ENCODE data around the gene IGSF8. TPM values are rescaled to one million over a fixed set of nuclear protein-coding genes. Genes with fewer than 3 reads are reported as not detected.

The IGSF8 gene
- polyA plus RNA-seq, 2 of the 4 experiments (the other 2 are of a cell fraction) = 7.3 to 7.8 TPM

GRCh38 chr1:160117300-160117699 lies 18.9 kb upstream of the IGSF8 start:
- no peak for DNase-seq (ENCODE audit: low read depth in 1 of 2, low spot score in 1 of 2)
- WGBS (ENCODE audit: missing lambda C conversion rate) = 8% methylated on average over 1 of the region's 1 CpG
- ChIA-PET POLR2A (no interaction called here), CTCF (interaction anchor here (0.9 to 23.7 kb wide), 9 partner anchors 12 to 176 kb away, joined by 3 to 222 read pairs (median 3); no protein-coding TSS in a partner anchor)
- Histone ChIP-seq H3K27ac (peak overlapping the region; percentile 61 to 78; a peak in 5 of 6 replicates), H3K9me3 (no peaks in the 10 kb centered on the region), H3K4me2 (peak overlapping the region; percentile 37), H3K4me1 (peaks cover 22% of the 10 kb centered on the region), H3K4me3 (no peak overlapping the region)
- no peak for FAIRE-seq
- ATAC-seq = no peak
- TF ChIP-seq CEBPB (IDR thresholded peaks at IDR 0.05) = 0 out of 4 replicates have a peak, but pooled peaks of 1 of the 2 experiments have one; percentile 12
- TF ChIP-seq NR3C1 (IDR thresholded peaks at IDR 0.05) = no peak

DNA sequence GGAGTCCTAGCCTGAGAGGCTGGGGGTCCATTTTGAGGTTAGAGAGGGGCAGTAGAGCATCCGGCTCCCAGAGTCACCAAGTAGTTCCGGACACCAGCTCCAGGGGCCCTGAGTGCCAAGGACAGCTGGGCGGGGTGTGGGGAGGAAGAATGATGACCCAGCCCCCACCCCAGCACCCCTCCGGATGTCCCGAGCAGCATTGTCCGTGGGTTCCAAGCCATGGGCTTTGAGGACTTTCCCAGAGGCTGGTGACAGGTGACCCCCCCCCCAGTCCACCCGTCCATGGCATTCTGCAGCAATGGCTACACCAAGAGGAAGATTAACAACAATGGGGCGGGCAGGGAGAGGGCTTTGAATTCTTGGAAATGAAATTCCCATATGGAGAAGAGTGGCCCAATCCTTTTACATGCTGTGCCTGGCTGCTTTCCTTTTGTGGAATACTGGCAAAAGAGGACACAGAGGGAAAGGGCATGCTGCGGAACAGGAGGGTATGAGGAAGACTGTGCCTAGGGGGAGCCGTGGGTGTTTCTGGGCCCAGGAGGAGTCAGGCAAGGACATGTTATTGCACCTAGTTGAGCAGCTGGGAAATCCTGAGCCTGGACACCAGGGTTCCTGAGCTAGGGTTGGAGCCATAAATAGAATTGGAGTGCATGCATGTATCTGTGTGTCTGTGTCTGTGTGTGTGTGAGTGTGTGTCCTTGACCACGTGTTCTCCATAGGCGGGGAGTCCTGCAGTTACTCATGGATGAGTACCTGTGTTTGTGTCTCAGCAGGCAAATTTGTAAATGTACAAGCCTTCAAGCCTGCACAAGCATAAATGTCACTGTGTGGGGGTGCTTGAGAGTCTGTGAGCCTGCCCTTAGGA lies 18.1 kb upstream of the IGSF8 start:
- POLR2A ChIA-PET = no interaction called here
- Histone ChIP-seq H3K4me2 (peak overlapping the region; percentile 37; the same call in 1 of the 3 replicates), H3K4me3 (no peak overlapping the region), H3K4me1 (peaks cover 22% of the 10 kb centered on the region), H3K27ac (peak overlapping the region; percentile 61 to 78; a peak in 5 of 6 replicates), H3K9me3 (no peaks in the 10 kb centered on the region)
- ATAC-seq (no peak), DNase-seq (ENCODE audit: low read depth in 1 of 2, low spot score in 1 of 2) (peak in 1 of 2 experiments; percentile 39), FAIRE-seq (no peak)
- WGBS (ENCODE audit: missing lambda C conversion rate) = 75% methylated on average over 8 of the region's 12 CpGs
- CTCF ChIA-PET = interaction anchor here (0.9 to 23.7 kb wide), 9 partner anchors 11 to 135 kb away, joined by 3 to 222 read pairs (median 3); no protein-coding TSS in a partner anchor
- TF ChIP-seq, protein P1, sequence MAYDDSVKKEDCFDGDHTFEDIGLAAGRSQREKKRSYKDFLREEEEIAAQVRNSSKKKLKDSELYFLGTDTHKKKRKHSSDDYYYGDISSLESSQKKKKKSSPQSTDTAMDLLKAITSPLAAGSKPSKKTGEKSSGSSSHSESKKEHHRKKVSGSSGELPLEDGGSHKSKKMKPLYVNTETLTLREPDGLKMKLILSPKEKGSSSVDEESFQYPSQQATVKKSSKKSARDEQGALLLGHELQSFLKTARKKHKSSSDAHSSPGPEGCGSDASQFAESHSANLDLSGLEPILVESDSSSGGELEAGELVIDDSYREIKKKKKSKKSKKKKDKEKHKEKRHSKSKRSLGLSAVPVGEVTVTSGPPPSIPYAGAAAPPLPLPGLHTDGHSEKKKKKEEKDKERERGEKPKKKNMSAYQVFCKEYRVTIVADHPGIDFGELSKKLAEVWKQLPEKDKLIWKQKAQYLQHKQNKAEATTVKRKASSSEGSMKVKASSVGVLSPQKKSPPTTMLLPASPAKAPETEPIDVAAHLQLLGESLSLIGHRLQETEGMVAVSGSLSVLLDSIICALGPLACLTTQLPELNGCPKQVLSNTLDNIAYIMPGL (CRISPR knock-in tag; IDR thresholded peaks at IDR 0.05; ENCODE audit: borderline replicate concordance) = no peak
- TF ChIP-seq USF2 (IDR thresholded peaks at IDR 0.05) (no peak), HEYL (CRISPR knock-in tag; IDR thresholded peaks at IDR 0.05) (no peak), CHD2 (IDR thresholded peaks at IDR 0.05; ENCODE audit: low read length, partially characterized antibody) (no peak), EP300 (IDR thresholded peaks at IDR 0.05) (no peak), RFX5 (IDR thresholded peaks at IDR 0.05) (no peak), RAD21 (conservative IDR thresholded peaks at IDR 0.05 in 1 of 2, IDR thresholded peaks at IDR 0.05 in 1 of 2) (no peak), ZSCAN20 (CRISPR knock-in tag; IDR thresholded peaks at IDR 0.05) (no peak), POLR2A (IDR thresholded peaks at IDR 0.05; ENCODE audit: low read length) (no peak), ESRRA (IDR thresholded peaks at IDR 0.05; ENCODE audit: borderline replicate concordance, low read length) (no peak), FOSB (CRISPR knock-in tag; IDR thresholded peaks at IDR 0.05) (no peak), RNF2 (IDR thresholded peaks at IDR 0.05; ENCODE audit: borderline replicate concordance, low read depth) (no peak), BHLHE40 (IDR thresholded peaks at IDR 0.05; ENCODE audit: low read depth, low read length) (no peak), SREBF2 (IDR thresholded peaks at IDR 0.05) (no peak), CEBPB (IDR thresholded peaks at IDR 0.05) (no peak), GATA3 (IDR thresholded peaks at IDR 0.05; ENCODE audit: borderline replicate concordance) (no peak), HDAC2 (IDR thresholded peaks at IDR 0.05) (no peak)
- TF ChIP-seq, protein P2, sequence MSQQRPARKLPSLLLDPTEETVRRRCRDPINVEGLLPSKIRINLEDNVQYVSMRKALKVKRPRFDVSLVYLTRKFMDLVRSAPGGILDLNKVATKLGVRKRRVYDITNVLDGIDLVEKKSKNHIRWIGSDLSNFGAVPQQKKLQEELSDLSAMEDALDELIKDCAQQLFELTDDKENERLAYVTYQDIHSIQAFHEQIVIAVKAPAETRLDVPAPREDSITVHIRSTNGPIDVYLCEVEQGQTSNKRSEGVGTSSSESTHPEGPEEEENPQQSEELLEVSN (IDR thresholded peaks at IDR 0.05; ENCODE audit: borderline replicate concordance, low read depth) = no peak

Measured in A549 (cell line).